ENCODE data around the gene CHFR.

GRCh38 chr12:132788375-132789098, 98.9 kb downstream of the CHFR start:
- TF ChIP-seq CTCF (IDR thresholded peaks at IDR 0.05): no peak
- no peak for TF ChIP-seq POLR2A (IDR thresholded peaks at IDR 0.05)

Measured in testis (tissue), 2 donors.